Measurements from ENCODE around the gene SURF1.
"Not testable (repeated sequence)": the region's sequence is repeated elsewhere in the genome, so short reads cannot be mapped to it uniquely, and the experiment has no call there.

SURF1 gene

DNA sequence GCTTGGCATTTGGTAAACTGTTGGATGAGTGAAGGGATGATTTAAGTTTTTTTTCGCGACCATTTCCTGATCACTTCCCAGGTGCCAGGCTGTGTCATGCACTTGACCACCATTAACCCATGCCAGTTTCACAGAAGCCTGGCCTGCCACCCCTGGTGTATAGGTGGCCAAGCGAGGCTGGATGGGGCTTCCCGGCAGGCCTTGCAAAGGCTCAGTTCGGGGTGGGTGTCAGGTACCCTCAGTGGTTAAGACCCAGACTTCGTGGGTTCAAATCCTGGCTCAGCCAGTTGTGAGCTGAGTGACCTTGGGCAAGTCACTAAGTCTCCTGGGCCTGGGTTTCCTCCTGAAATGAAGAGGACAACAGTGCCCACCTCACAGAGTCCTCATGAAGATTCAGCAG is 10.7 kb downstream of the SURF1 start:
- H3K27ac Mint-ChIP-seq, result no peak overlapping the region
- no peak for ATAC-seq
- H3K9me3 Mint-ChIP-seq, result no peaks in the 10 kb centered on the region
- peaks cover 62% of the 10 kb centered on the region for H3K4me1 Mint-ChIP-seq
- H3K4me3 Mint-ChIP-seq, result no peak overlapping the region
- H3K27me3 Mint-ChIP-seq, result no peaks in the 10 kb centered on the region
- DNase-seq, result no peak

DNA sequence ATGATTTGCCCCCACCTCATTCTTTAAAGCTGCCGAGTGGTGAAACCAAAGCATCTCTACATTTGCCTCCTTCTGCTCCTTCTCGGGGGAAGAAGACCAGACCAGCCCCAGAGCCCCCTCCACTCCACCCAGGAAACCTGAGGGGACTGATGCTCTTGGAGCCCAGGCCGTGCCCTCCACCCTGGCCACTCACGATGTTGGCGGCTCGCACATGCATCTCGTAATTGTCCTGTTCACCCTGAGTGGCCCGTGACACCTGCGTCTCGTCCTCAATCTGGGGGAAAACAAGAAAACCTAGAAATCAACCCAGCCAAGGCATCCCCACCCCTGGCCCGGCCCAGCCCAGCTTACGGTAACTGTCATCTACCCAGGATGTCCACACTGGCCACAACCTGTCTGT is 11.3 kb downstream of the SURF1 start:
- no peaks in the 10 kb centered on the region for H3K9me3 Mint-ChIP-seq
- H3K4me3 Mint-ChIP-seq, result no peak overlapping the region
- ATAC-seq (no peak), DNase-seq (no peak)
- H3K27ac Mint-ChIP-seq, result no peak overlapping the region
- peaks cover 62% of the 10 kb centered on the region for H3K4me1 Mint-ChIP-seq
- no peaks in the 10 kb centered on the region for H3K27me3 Mint-ChIP-seq

DNA sequence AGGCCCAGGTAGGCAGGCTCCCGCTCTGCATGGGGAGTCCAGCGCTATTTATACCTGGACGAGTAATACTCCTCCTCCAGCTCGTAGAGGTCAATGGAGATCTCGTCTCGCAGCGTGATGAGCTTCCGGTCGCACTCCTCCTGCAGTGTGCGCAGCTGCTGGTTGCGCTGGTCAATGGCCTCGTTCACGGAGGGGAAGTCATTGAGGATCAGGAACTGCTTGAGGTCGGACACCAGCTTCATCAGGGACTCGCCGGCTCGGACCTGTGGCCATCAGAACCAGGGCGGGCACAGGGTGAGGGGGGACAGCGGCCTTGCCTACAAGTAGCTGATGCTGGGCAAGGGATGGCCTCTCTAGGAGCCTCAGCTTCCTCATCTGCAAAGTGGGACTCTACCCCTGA is 12.2 kb downstream of the SURF1 start:
- Mint-ChIP-seq H3K27ac (no peak overlapping the region), H3K9me3 (no peaks in the 10 kb centered on the region), H3K4me1 (peaks cover 62% of the 10 kb centered on the region), H3K27me3 (no peaks in the 10 kb centered on the region), H3K4me3 (no peak overlapping the region)
- no peak for ATAC-seq
- DNase-seq, result no peak

DNA sequence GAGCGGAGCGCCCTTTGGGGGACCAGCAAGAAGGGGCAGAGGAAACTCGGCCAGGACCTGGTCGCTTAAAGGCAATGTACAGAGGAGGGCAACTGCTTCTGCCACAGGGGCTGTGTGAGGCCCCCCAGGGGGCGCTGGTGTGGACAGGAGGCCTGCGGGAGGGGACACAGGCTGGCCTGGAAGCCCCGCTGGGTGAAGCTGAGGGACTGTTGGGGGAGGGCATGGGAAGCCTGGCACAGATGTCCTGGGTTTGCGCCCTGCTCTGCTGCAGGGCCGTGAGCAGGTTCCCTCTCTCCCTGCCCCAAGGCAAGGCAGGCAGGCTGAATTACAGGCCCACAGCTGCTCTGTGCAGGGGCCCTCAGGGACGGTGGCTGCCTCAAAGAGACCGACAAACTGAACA is 13.7 kb downstream of the SURF1 start:
- H3K9me3 Mint-ChIP-seq, result no peaks in the 10 kb centered on the region
- H3K4me1 Mint-ChIP-seq, result peaks cover 62% of the 10 kb centered on the region
- DNase-seq, result no peak
- H3K27ac Mint-ChIP-seq, result peak overlapping the region in 1 of 2 donors; percentile 76
- no peaks in the 10 kb centered on the region for H3K27me3 Mint-ChIP-seq
- no peak for ATAC-seq
- H3K4me3 Mint-ChIP-seq, result no peak overlapping the region

DNA sequence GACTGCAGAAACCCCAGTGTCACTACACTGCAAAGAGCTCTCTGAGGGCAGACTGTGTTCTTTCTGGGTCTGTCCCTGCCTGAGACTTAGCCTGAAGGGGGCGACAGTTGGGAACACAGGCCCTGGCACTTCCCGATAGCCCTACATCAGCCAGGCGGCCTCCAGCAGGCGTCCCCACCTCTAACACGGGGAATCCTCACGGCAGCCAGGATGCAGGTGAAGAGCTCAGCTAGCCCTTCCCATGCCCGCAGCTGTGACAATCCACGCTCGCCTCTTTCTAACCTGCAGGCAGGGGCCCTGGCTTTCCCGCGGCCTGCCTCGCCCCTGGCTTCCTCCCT is 14.2 kb downstream of the SURF1 start:
- ATAC-seq (no peak), DNase-seq (no peak)
- Mint-ChIP-seq H3K9me3 (no peaks in the 10 kb centered on the region), H3K27ac (peak overlapping the region; percentile 61 to 76), H3K4me1 (peaks cover 61% of the 10 kb centered on the region), H3K4me3 (no peak overlapping the region), H3K27me3 (no peaks in the 10 kb centered on the region)

DNA sequence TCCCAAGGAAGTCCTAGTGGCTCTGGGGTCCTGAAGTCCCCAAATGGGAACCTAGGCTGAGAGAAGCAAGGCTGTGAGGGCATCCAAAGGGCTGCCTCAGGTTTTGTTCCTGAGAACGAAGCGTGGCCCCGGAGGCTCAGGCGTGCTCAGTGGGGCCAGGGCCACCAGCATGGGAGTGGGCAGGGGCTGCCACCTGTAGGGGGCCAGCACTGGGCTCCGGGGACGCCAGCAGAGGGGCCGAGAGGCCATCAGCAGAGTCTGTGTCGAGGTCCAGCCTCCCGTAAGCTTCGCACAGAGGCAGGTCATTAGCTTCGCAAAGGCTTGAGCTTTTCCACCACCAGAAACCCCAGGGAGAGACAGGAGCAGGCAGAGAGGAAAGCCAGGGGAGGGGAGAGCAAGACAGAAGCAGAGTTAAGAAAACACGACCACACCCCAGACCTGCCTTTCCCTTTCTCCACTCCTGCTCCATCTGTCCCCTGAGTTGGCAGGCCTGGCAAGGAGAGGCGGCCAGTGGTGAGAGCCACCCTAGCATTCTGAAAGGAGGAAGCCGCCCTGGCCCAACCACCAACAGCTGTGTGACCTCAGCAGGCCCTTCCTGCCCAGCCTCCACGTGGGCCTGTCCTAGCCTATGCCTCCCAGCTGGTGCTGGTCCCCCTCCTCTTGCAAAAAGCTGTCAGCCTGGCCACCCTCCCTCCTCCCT is 14.8 kb downstream of the SURF1 start:
- H3K9me3 Mint-ChIP-seq, result no peaks in the 10 kb centered on the region
- H3K27ac Mint-ChIP-seq, result peak overlapping the region in 1 of 2 donors; percentile 76
- H3K27me3 Mint-ChIP-seq, result no peaks in the 10 kb centered on the region
- DNase-seq, result no peak
- no peak overlapping the region for H3K4me3 Mint-ChIP-seq
- ATAC-seq, result no peak
- H3K4me1 Mint-ChIP-seq, result peaks cover 61% of the 10 kb centered on the region

DNA sequence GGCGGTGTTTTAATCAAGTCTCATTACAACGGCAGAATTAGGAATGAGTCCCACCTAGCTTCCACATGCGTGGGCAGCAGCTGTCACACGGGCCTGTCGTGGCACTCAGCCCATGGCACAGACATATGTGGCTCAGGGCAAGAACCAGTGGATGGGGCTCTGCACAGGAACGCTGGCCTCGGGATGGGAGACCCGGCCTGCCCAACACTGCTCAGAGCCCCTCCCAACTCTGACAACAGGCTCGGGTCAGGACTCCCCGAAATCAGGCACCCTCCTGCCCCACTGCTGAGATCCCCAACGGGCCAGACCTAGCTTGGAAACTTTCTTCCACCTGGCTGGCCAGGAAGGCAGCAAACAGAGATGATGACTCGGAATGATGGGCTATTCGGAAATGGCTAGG is 15.4 kb downstream of the SURF1 start:
- Mint-ChIP-seq H3K4me3 (no peak overlapping the region), H3K27ac (peak overlapping the region in 1 of 2 donors; percentile 93), H3K4me1 (peaks cover 61% of the 10 kb centered on the region), H3K27me3 (no peaks in the 10 kb centered on the region), H3K9me3 (no peaks in the 10 kb centered on the region)
- no peak for ATAC-seq
- no peak for DNase-seq

DNA sequence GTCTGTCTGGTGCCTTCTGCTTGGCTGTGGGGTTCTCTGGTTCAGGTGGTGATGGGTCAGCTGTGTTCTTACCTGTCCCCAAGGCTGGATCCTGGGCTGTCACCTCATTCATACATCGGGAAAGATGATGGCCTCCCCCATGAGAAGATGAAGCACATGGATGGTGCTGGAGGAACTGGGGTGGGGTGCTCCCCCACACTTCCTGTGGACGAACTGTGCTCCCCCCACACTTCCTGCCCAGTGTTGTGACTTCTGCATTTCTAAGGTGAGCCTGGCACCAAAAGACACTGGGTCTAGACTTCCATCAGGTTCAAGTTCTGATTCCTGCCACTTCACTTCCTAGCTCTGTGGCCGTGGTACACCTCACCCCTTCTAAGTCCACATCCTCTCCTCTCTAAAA is 16.0 kb downstream of the SURF1 start:
- Mint-ChIP-seq H3K27ac (peak overlapping the region; percentile 87 to 93), H3K27me3 (no peaks in the 10 kb centered on the region), H3K4me1 (peaks cover 65% of the 10 kb centered on the region), H3K9me3 (no peaks in the 10 kb centered on the region), H3K4me3 (no peak overlapping the region)
- no peak for ATAC-seq
- no peak for DNase-seq

DNA sequence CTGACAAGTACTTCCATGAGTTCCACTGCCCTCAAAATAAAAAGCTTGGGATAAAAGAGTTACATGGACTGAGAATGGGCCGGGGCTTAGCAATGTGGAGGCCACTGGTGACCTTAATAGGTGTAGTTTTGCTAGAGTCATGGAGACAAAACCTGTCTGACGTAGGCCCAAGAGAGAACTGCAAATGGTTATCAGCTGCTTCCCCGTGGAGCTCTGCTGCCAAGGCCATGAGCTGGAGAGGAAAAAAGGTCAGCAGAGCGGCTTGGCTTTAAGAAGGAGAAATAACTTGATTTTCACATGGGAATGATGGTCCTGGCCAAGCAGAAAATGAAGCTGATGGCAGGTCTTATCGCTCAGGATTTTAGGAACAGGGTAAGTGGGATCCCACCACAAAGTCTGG is 16.6 kb downstream of the SURF1 start:
- Mint-ChIP-seq H3K27me3 (no peaks in the 10 kb centered on the region), H3K4me3 (no peak overlapping the region), H3K9me3 (no peaks in the 10 kb centered on the region), H3K27ac (peak overlapping the region in 1 of 2 donors; percentile 84), H3K4me1 (peaks cover 72% of the 10 kb centered on the region)
- DNase-seq, result no peak
- ATAC-seq, result no peak

DNA sequence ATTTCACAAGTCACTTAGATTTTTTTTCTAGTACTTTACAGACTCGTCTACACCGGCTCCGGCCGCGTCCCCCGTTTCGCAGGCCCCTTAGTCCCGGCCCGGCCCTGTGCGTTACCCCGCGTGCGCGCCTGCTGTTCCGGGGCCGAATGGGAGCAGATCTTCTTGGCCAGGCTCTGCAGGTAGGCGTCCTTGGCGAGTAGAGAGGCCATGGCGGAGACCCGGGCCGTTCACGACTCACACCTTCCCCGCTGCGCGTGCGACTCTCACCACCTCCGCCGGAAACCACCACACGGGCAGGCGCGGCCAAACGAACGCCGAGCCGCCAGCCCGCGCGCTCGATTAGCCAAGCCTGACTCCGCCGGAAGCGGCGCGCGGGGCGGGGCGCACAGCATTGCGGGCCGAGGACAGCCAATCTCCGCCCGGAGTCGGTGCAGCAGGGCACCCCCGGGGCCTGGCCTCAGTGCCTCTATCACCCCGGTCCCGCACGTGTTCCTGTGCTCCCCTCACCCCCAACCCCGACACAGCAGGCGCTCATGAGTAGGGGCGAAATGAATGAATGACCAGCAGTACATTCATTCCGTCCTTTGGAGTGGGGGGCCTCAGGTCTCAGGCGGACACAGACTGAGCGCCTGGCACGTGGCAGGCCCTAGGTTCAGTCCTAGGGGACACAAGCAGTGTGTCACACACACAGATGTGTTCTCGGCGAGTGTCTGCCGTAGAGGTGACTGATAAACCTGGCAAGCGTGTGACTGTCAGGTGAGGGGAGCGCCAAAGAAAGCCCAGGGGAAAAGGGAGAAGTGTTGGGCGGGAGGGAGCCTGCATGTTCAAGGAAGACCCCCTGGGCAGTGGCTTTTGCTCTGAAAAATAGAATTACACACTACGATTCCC is 20.1 kb downstream of the SURF1 start, which contains the start of gene SURF6:
TSS of gene SURF6 (minus strand) at position 265 of the 888 bp plus-strand sequence. CDS start at position 209, 56 bp downstream.
- no peaks in the 10 kb centered on the region for H3K27me3 Mint-ChIP-seq
- H3K9me3 Mint-ChIP-seq, result no peaks in the 10 kb centered on the region
- ATAC-seq (peak; percentile 95), DNase-seq (peak; percentile 92 to 94)
- peak within 1 kb of the TSS; percentile 98 for H3K27ac Mint-ChIP-seq
- H3K4me1 Mint-ChIP-seq, result peaks cover 84% of the 10 kb centered on the region
- H3K4me3 Mint-ChIP-seq, result peak within 1 kb of the TSS; percentile 96 to 99

DNA sequence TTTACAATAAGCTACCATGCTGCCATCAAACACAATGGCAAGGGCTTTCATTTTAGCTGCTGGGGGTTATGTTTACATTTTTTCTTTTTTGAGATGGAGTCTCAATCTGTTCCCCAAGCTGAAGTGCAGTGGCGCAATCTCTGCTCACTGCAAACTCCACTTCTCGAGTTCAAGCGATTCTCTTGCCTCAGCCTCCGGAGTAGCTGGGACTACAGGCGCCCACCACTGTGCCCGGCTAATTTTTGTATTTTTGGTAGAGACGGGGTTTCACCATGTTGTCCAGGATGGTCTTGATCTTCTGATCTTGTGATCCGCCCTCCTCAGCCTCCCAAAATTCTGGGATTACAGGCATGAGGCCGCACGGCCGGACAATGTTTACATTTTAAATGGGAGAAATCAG is 21.4 kb downstream of the SURF1 start:
- DNase-seq, H3K9me3 Mint-ChIP-seq, ATAC-seq, H3K27me3 Mint-ChIP-seq: not testable (repeated sequence)
- Mint-ChIP-seq H3K4me1 (peaks cover 79% of the 10 kb centered on the region), H3K4me3 (peak overlapping the region; percentile 96 to 99), H3K27ac (peak overlapping the region; percentile 48 to 98)

DNA sequence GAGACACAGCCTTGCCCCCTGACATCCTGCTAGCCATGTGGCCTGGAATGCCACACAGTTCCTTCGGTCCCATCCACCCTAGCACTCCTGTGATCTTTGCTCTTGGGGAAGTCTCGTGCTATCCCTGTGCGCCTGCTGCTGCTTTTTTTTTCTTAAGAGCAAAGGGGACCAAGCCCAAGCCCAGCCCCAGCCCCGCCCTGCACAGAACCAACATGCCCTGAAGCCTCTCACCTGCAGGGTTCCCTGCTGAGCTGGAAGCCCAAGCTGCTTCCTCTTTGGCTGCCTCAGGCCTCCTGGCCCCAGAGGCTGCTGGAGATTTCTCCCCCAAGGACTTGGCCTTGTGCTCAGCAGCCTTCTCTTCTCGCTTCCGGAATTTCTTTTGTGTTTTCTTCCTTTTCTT is 22.1 kb downstream of the SURF1 start:
- DNase-seq (no peak), ATAC-seq (no peak)
- peak overlapping the region in 1 of 2 donors; percentile 99 for H3K4me3 Mint-ChIP-seq
- H3K27me3 Mint-ChIP-seq, result no peaks in the 10 kb centered on the region
- H3K27ac Mint-ChIP-seq, result peak overlapping the region; percentile 8 to 90
- no peaks in the 10 kb centered on the region for H3K9me3 Mint-ChIP-seq
- peaks cover 77% of the 10 kb centered on the region for H3K4me1 Mint-ChIP-seq

DNA sequence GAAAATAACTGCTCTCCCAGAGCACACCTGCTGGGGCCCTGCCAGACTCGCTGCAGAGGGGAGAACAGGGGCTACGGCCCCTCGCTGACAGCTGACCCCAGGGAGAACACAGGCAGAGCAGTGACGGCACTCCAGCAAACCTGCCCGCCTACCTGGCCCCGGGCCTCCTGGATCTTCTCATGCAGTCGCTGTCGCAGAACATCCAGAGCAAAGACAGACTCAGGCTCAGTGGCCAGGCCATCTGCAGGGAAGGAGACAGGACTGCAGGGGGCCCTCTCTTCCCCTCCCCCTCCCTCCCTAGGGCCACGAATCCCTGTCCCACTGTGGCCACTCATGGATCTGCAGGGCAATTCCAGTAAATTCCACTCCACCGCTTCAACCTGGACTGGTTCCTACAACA is 22.7 kb downstream of the SURF1 start:
- DNase-seq (no peak), ATAC-seq (no peak)
- H3K27ac Mint-ChIP-seq, result peak overlapping the region in 1 of 2 donors; percentile 90
- no peaks in the 10 kb centered on the region for H3K27me3 Mint-ChIP-seq
- H3K4me3 Mint-ChIP-seq, result peak overlapping the region in 1 of 2 donors; percentile 99
- H3K4me1 Mint-ChIP-seq, result peaks cover 77% of the 10 kb centered on the region
- no peaks in the 10 kb centered on the region for H3K9me3 Mint-ChIP-seq

DNA sequence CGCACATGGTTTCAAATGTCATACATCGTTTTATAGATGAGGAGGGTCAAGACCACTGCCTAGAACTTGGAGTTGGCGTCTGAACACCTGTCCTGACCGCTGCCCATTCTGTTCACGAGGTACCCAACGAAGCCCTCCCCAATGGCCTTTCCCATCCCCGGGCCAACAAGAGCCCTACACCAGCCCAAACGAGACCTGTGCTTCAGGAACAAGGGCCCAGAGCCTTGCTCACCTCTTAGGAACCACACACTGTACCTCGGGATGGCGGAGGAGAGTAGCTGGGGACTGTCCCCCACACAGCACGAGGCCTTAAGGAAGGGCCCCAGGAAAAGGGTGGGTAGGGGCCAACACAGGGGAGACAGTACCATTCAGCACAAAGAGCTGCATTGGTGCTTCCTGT is 23.3 kb downstream of the SURF1 start:
- H3K4me1 Mint-ChIP-seq, result peaks cover 81% of the 10 kb centered on the region
- peak overlapping the region; percentile 25 to 54 for H3K27ac Mint-ChIP-seq
- no peaks in the 10 kb centered on the region for H3K9me3 Mint-ChIP-seq
- DNase-seq (no peak), ATAC-seq (no peak)
- no peaks in the 10 kb centered on the region for H3K27me3 Mint-ChIP-seq
- no peak overlapping the region for H3K4me3 Mint-ChIP-seq

DNA sequence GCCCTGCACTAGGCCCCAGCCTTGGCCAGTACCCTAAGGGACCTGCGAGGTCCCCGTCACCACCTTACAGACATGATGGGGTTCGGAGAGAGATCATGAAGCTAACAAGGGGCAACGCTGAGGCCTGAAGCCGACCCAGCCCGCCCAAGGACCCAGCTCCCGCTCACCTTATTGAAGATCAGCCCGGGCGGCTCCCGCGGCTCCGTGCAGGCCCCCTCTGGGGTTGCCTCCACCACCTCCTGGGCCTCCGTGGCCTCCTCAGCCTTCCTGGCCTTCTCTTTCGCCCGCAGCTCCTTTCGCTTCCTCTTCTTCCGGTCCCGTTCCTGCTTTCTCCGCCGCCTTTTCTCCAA is 23.9 kb downstream of the SURF1 start:
- H3K27me3 Mint-ChIP-seq, result no peaks in the 10 kb centered on the region
- H3K4me1 Mint-ChIP-seq, result peaks cover 77% of the 10 kb centered on the region
- no peaks in the 10 kb centered on the region for H3K9me3 Mint-ChIP-seq
- no peak overlapping the region for H3K4me3 Mint-ChIP-seq
- peak in 1 of 2 donors; percentile 5 for DNase-seq
- H3K27ac Mint-ChIP-seq, result no peak overlapping the region
- no peak for ATAC-seq

DNA sequence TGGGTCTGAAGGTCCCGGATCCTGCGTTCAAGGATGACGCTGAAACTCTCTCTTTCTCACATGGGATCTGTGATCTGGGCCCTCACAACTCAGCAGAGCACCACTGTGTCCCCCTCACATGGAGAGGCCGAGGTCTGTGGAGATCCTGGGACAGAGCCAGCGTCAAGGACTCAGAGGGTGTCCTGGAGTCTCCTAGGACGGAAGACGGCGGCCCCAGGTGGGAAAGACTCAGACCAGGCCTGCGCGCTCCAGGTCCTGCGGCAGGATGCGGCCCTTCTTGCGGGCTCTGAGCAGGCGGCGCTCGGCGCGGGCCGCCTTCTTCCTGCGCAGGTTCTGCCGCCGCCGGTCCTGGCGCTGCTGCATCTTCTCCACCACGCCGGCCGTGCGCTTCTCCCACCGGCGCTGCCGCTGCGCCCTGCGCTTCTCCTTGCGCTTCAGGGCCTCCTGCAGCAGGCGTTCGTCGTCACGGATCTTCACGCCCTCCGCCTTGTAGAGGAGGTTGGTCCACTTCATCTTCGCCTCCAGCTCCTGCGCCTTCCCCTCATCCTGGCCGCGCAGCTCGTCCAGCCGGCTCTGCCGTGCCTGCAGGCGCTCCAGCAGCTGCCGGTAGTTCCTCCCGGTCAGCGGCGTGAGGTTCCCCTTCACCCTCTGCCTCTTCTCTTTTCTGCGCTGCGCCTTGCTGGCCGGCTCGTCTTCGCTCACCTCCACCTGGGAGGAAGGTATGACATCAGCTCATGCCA is 24.5 kb downstream of the SURF1 start:
- H3K27me3 Mint-ChIP-seq, result no peaks in the 10 kb centered on the region
- H3K27ac Mint-ChIP-seq, result peak overlapping the region in 1 of 2 donors; percentile 55
- no peak for ATAC-seq
- H3K4me3 Mint-ChIP-seq, result no peak overlapping the region
- H3K9me3 Mint-ChIP-seq, result no peaks in the 10 kb centered on the region
- peaks cover 73% of the 10 kb centered on the region for H3K4me1 Mint-ChIP-seq
- DNase-seq, result peak in 1 of 2 donors; percentile 5
